Activated CD4-positive, alpha-beta T cell treated with anti-CD3 and anti-CD28 coated beads for 36 hours (primary cell): Measurements from ENCODE around the gene PBX3. TPM values are rescaled to one million over a fixed set of nuclear protein-coding genes. Genes with fewer than 3 reads are reported as not detected.

ENCODE experiments used
- ATAC-seq: fragments of 200-7000 bp; cut with Tn5 transposase; one replicate; pipeline ENCODE4 v1.10.0; 2021; ENCODE audit warnings: mild to moderate bottlenecking, moderate library complexity
- CTCF ChIA-PET: fragments of 350-600 bp; sonication (Branson Sonifier 250); formaldehyde crosslinking; loops from one replicate; lab custom pipeline; 2021; ENCODE audit warnings: antibody characterized with exemption; lab: Charles Lee
- POLR2A ChIA-PET: fragments of 350-600 bp; sonication (Branson Sonifier 250); formaldehyde crosslinking; loops from one replicate; lab custom pipeline; 2021; ENCODE audit warnings: antibody characterized with exemption, inconsistent platforms; lab: Charles Lee
- DNase-seq: peaks from one replicate; pipeline ENCODE4 v3.0.0-alpha.2; 2020
- H3K27ac Mint-ChIP-seq: one replicate; pipeline ENCODE4 v1.8.0; 2021; ENCODE audit warnings: mixed read lengths
- H3K27me3 Mint-ChIP-seq: one replicate; pipeline ENCODE4 v1.8.0; 2021; ENCODE audit warnings: mixed read lengths
- H3K36me3 Mint-ChIP-seq: one replicate; pipeline ENCODE4 v1.8.0; 2021; ENCODE audit warnings: low read depth, mixed read lengths
- H3K4me1 Mint-ChIP-seq: one replicate; pipeline ENCODE4 v1.8.0; 2021; ENCODE audit warnings: mixed read lengths
- H3K4me3 Mint-ChIP-seq: one replicate; pipeline ENCODE4 v1.8.0; 2021; ENCODE audit warnings: mild to moderate bottlenecking, moderate library complexity, mixed read lengths
- H3K9me3 Mint-ChIP-seq: one replicate; pipeline ENCODE4 v1.8.0; 2021; ENCODE audit warnings: low read depth, mixed read lengths
- intact Hi-C, 2 experiments: fragments of 100-400 bp; cut with DNase I in 1 of 2; cut with micrococcal nuclease in 1 of 2; formaldehyde crosslinking; loops; one replicate each; pipeline versions ENCODE4 v1.14.2 to v1.15.1; 2022 to 2024; cut with DNase I, micrococcal nuclease
- total RNA-seq, 2 experiments: library from RNA; stranded (reverse); gene quantifications; one replicate each; pipeline ENCODE4 v1.2.3, GENCODE V29; 2021

The PBX3 gene
- total RNA-seq, 2 experiments from 2014 or later: 11.3 to 11.4 TPM

- H3K27me3 Mint-ChIP-seq: peaks cover under 1% of the 10 kb centered on the region
- intact Hi-C loops: no loop called here
- DNase-seq: no peak
- no peak overlapping the region for H3K4me3 Mint-ChIP-seq
- ChIA-PET POLR2A (no interaction called here), CTCF (interaction anchor here (0.7 to 0.9 kb wide), 2 partner anchors 34 to 55 kb away, joined by 3 read pairs; no protein-coding TSS in a partner anchor)
- no peaks in the 10 kb centered on the region for H3K9me3 Mint-ChIP-seq
- no peaks in the 10 kb centered on the region for H3K4me1 Mint-ChIP-seq
- no peaks in the 10 kb centered on the region for H3K36me3 Mint-ChIP-seq
- ATAC-seq: no peak
- H3K27ac Mint-ChIP-seq: no peak overlapping the region
Measured at GRCh38 chr9:125990186-125990792, 243.1 kb downstream of the PBX3 start.

- ChIA-PET CTCF (interaction anchor here (0.9 kb wide), 1 partner anchor 35 kb away, joined by 3 read pairs; no protein-coding TSS in a partner anchor), POLR2A (no interaction called here)
- H3K9me3 Mint-ChIP-seq: no peaks in the 10 kb centered on the region
- H3K27ac Mint-ChIP-seq: no peak overlapping the region
- ATAC-seq (no peak), DNase-seq (no peak)
- intact Hi-C loops: no loop called here
- no peaks in the 10 kb centered on the region for H3K27me3 Mint-ChIP-seq
- no peaks in the 10 kb centered on the region for H3K4me1 Mint-ChIP-seq
- H3K4me3 Mint-ChIP-seq: no peak overlapping the region
- H3K36me3 Mint-ChIP-seq: no peaks in the 10 kb centered on the region
Measured at GRCh38 chr9:125990793-125991220, 243.6 kb downstream of the PBX3 start.

- Mint-ChIP-seq H3K36me3 (no peaks in the 10 kb centered on the region), H3K27me3 (no peaks in the 10 kb centered on the region), H3K4me1 (no peaks in the 10 kb centered on the region), H3K27ac (no peak overlapping the region), H3K9me3 (no peaks in the 10 kb centered on the region), H3K4me3 (no peak overlapping the region)
- ATAC-seq: no peak
- ChIA-PET CTCF (no interaction called here), POLR2A (no interaction called here)
- DNase-seq: no peak
- intact Hi-C loops: no loop called here
Measured at GRCh38 chr9:125991886-125992529, 244.8 kb downstream of the PBX3 start.

- H3K36me3 Mint-ChIP-seq: no peaks in the 10 kb centered on the region
- no peaks in the 10 kb centered on the region for H3K4me1 Mint-ChIP-seq
- H3K9me3 Mint-ChIP-seq: no peaks in the 10 kb centered on the region
- ChIA-PET CTCF (no interaction called here), POLR2A (no interaction called here)
- H3K4me3 Mint-ChIP-seq: no peak overlapping the region
- no peak for ATAC-seq
- DNase-seq: no peak
- intact Hi-C loops: no loop called here
- H3K27ac Mint-ChIP-seq: no peak overlapping the region
- no peaks in the 10 kb centered on the region for H3K27me3 Mint-ChIP-seq
Measured at GRCh38 chr9:125992557-125992956, 245.4 kb downstream of the PBX3 start.

- ChIA-PET POLR2A (no interaction called here), CTCF (no interaction called here)
- no peak overlapping the region for H3K4me3 Mint-ChIP-seq
- no peaks in the 10 kb centered on the region for H3K9me3 Mint-ChIP-seq
- no peak for ATAC-seq
- H3K36me3 Mint-ChIP-seq: no peaks in the 10 kb centered on the region
- H3K27me3 Mint-ChIP-seq: no peaks in the 10 kb centered on the region
- intact Hi-C loops: no loop called here
- H3K4me1 Mint-ChIP-seq: no peaks in the 10 kb centered on the region
- no peak overlapping the region for H3K27ac Mint-ChIP-seq
- DNase-seq: no peak
Measured at GRCh38 chr9:125993466-125993865, 246.3 kb downstream of the PBX3 start.

GRCh38 chr9:125994066-125994943 lies 247.1 kb downstream of the PBX3 start:
- ATAC-seq (no peak), DNase-seq (no peak)
- Mint-ChIP-seq H3K36me3 (no peaks in the 10 kb centered on the region), H3K27ac (no peak overlapping the region), H3K4me3 (no peak overlapping the region), H3K27me3 (no peaks in the 10 kb centered on the region), H3K4me1 (no peaks in the 10 kb centered on the region), H3K9me3 (no peaks in the 10 kb centered on the region)
- POLR2A ChIA-PET: no interaction called here
- CTCF ChIA-PET: no interaction called here
- intact Hi-C loops: no loop called here

- no peak overlapping the region for H3K27ac Mint-ChIP-seq
- ChIA-PET CTCF (no interaction called here), POLR2A (no interaction called here)
- intact Hi-C loops: no loop called here
- H3K27me3 Mint-ChIP-seq: no peaks in the 10 kb centered on the region
- H3K36me3 Mint-ChIP-seq: no peaks in the 10 kb centered on the region
- no peaks in the 10 kb centered on the region for H3K9me3 Mint-ChIP-seq
- DNase-seq (no peak), ATAC-seq (no peak)
- no peaks in the 10 kb centered on the region for H3K4me1 Mint-ChIP-seq
- no peak overlapping the region for H3K4me3 Mint-ChIP-seq
Measured at GRCh38 chr9:125995006-125995405, 247.8 kb downstream of the PBX3 start.

GRCh38 chr9:125995706-125996105 lies 248.5 kb downstream of the PBX3 start:
- ATAC-seq: no peak
- CTCF ChIA-PET: no interaction called here
- Mint-ChIP-seq H3K4me1 (no peaks in the 10 kb centered on the region), H3K27me3 (peaks cover 3% of the 10 kb centered on the region), H3K27ac (no peak overlapping the region), H3K36me3 (no peaks in the 10 kb centered on the region), H3K9me3 (no peaks in the 10 kb centered on the region), H3K4me3 (no peak overlapping the region)
- POLR2A ChIA-PET: no interaction called here
- intact Hi-C loops: no loop called here
- no peak for DNase-seq

- DNase-seq: no peak
- ATAC-seq: no peak
- POLR2A ChIA-PET: no interaction called here
- H3K4me1 Mint-ChIP-seq: no peaks in the 10 kb centered on the region
- H3K27me3 Mint-ChIP-seq: peaks cover 3% of the 10 kb centered on the region
- H3K27ac Mint-ChIP-seq: no peak overlapping the region
- H3K9me3 Mint-ChIP-seq: no peaks in the 10 kb centered on the region
- H3K4me3 Mint-ChIP-seq: no peak overlapping the region
- intact Hi-C loops: no loop called here
- H3K36me3 Mint-ChIP-seq: no peaks in the 10 kb centered on the region
- CTCF ChIA-PET: no interaction called here
Measured at GRCh38 chr9:125996791-125997190, 249.6 kb downstream of the PBX3 start.

- Mint-ChIP-seq H3K27me3 (peaks cover 3% of the 10 kb centered on the region), H3K27ac (no peak overlapping the region), H3K4me3 (no peak overlapping the region), H3K4me1 (no peaks in the 10 kb centered on the region), H3K9me3 (no peaks in the 10 kb centered on the region), H3K36me3 (no peaks in the 10 kb centered on the region)
- intact Hi-C loops: no loop called here
- POLR2A ChIA-PET: interaction anchor here (1.2 kb wide), 1 partner anchor 69 kb away, joined by 4 read pairs; no protein-coding TSS in a partner anchor
- ATAC-seq (no peak), DNase-seq (no peak)
- CTCF ChIA-PET: interaction anchor here (1.1 to 1.7 kb wide), 2 partner anchors 10 to 12 kb away, joined by 4 to 5 read pairs; no protein-coding TSS in a partner anchor
Measured at GRCh38 chr9:125997196-125997823, 250.1 kb downstream of the PBX3 start.

GRCh38 chr9:125998837-125999503 lies 251.8 kb downstream of the PBX3 start:
- POLR2A ChIA-PET: no interaction called here
- no peaks in the 10 kb centered on the region for H3K36me3 Mint-ChIP-seq

More at GRCh38 chr9:125998837-125999503, 251.8 kb downstream of the PBX3 start:
- H3K4me3 Mint-ChIP-seq: no peak overlapping the region
- peaks cover 3% of the 10 kb centered on the region for H3K27me3 Mint-ChIP-seq
- intact Hi-C loops: no loop called here
- CTCF ChIA-PET: interaction anchor here (0.7 to 1.7 kb wide), 2 partner anchors 8 to 216 kb away, joined by 3 to 5 read pairs; no protein-coding TSS in a partner anchor
- no peak for ATAC-seq
- no peaks in the 10 kb centered on the region for H3K4me1 Mint-ChIP-seq
- no peak overlapping the region for H3K27ac Mint-ChIP-seq
- DNase-seq: no peak
- no peaks in the 10 kb centered on the region for H3K9me3 Mint-ChIP-seq
